Measurements from ENCODE around the gene SDR9C7.
"Not testable (repeated sequence)": the region's sequence is repeated elsewhere in the genome, so short reads cannot be mapped to it uniquely, and the experiment has no call there.

The SDR9C7 gene

DNA sequence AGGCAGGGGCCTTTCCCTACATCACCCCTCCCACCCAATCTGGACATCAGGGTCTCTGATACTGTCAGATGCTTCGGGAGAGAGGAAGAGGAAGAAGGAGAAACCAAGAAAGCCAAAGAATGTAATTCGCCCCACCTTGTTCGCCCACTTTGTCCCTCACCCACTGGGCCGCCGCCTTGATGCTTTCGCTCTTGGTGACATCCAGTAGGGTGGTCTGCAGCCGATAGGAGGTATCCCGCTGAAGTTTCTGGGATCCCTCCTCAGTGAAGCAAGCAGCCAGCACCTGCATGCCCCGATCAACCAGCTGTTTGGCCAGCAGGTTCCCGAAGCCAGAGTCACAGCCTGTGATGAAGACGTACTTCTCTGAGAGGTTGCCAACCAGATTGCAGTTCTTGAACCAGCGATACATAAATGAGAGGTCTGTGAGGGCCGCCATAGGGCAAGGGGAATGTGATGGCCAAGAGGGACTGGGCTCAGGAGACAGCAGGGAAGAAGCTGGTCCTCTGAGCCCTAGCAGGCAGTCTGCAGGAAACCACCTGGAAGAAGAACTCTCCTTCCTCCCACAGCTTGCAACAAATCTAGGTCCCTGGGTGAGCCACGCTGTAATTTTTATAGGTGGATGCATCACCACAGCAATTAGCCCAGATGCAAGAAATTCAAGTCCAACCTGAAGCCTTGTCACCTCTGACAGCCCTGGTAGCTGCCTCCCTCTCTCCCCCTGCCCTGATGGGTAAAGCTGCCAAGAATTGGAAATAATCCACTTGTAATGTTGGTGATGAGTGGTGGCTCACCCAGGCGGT lies at the start of gene SDR9C7:
TSS of gene SDR9C7 (minus strand) at position 583 of the 800 bp plus-strand sequence. CDS start at position 436, 147 bp downstream.
- DNase-seq: no peak

DNA sequence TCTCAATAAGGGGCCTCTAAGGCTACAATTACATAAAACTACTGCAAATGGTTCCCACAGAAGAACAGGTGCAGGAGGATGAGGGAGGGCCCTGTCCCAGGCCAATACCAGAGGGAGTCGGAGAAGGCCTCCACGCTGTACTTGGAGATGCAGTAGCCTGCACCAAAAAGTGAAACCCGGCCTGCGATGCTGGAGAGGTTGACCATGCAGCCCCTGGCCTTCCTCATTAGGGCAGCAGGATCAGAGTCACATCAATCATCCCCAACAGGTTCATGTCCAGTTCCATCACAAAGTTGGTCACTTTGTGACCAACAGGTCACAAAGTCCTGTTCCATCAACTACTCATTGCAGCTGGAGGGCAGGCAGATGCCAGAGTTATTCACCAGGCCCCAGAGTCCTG lies 49.2 kb upstream of the SDR9C7 start:
- DNase-seq: no peak

DNA sequence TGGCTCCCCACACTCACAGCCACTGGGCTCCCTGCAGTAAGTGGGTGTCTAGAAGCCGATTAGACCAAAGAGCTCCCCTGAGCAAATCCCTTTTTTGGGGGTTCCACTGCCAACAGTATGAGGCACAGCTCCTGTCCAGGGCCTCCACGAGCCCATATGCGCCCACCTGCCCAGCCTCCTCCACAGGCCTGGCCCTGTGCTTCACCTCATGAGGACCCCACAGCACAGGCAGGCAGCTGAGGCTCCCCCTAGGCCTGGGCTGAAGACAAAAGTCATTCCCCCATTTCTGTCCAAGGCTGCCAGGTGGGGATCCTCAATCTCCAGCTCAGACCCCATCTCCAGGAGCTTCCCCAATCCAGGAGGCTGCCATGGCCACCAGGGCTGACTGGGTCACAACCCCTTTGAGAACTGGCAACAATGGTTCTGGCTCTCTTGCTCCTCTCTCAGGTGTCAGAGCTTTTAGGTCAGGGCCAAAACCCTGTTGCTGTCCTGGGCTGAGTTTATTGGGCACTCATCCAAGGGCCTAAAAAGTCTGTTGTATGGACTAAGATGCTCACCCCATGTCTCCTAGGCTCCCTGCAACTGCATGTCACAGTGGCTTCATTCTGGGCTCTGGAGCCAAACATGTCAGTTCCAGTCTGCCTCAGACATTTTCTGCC lies 48.5 kb upstream of the SDR9C7 start:
- not testable (repeated sequence) for DNase-seq

DNA sequence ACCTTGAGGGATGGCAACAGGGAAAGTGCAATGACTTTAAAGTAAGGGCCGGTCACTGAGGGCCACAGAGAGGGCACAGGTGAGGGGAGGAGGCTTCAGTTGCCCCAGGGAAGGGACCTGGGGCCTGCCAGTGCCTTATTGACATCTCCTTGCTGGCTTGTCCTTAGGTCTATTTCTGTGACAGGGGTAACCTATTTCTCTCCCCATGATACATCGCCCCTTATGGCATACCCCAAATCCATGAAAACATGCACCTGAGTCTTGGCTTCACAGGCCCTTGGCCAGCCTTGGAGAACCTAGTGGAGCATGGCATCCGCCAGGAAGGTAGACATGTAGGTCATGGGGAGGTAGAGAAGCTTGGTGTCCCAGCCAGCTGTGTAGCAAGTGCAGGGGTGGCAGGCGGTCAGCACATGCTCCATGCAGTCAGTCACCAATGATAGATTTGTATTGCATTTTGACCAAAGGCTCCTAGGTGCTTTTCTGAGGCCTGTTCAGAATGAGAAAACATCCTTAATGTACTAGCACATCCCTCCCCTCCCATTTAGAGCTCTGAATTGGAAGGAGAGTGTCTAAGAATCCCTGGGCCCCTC lies 46.8 kb upstream of the SDR9C7 start:
- no peak for DNase-seq

DNA sequence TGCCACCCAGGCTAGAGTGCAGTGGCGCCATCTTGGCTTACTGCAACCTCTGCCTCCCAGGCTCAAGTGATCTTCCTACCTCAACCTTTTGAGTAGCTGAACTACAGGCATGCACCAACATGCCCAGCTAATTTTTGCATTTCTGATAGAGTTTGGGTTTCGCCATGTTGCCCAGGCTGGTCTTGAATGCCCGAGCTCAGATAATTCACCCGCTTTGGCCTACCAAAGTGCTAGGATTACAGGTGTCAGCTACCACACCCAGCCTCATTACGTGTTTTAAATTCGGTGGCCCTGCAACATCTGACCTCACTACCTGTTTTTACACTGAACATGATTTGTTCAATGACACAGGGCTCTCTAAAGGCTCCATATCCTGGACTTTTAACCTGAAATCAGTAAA lies 46.1 kb upstream of the SDR9C7 start:
- no peak for DNase-seq

DNA sequence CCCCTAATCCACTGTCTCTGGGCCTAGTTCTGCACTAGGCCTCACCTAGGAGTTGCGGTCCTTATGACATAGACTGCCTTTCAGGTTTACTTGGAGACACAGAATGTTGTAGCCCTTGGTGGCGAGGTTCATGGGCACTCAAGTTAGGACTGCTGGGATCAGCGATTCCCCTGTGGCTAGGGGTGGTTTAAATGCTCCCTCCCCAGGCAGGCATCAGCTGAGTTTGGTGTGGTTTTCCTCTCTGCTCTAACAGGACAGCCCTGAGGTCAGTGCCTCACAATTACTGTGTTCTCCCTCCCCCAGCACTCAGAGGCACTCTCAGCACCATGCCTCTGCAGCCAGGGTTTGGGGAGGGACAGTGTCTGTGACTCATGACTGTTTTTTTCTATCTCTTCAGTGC lies 45.4 kb upstream of the SDR9C7 start:
- DNase-seq: no peak

DNA sequence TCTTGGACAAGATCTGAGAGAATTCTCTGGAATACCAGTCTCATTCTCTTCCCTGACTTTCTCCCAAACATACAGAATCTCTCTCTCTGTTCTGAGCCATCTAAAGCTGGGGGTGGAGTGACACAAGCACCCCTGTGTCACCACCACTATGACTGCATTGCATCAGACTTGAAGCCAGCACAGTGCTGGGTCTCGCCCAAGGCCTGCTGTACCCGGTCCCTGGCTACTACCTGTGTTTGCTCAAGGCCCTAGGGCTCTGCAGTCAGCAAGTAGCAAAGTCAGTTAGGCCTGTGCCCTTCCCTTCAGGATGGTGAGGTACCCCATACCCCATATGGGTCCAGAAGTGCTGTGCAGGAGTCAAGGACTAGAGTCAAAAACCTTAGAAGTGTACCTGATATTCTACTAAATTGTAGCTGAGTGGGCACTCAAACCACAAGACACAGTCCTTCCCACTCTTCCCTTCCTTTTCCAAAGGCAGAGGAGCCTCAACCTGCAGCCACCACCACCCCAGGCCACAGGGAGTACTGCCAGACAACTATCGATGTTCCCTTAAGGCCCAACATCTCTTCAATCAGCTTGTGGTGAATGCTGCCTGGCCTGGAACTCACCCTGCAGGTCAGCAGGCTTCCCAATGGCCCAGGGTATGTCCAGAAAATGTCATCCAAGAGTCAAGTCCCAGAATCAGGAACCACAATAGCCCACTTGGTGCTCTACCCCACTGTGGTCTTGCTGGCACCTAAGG lies 44.4 kb upstream of the SDR9C7 start:
- no peak for DNase-seq

DNA sequence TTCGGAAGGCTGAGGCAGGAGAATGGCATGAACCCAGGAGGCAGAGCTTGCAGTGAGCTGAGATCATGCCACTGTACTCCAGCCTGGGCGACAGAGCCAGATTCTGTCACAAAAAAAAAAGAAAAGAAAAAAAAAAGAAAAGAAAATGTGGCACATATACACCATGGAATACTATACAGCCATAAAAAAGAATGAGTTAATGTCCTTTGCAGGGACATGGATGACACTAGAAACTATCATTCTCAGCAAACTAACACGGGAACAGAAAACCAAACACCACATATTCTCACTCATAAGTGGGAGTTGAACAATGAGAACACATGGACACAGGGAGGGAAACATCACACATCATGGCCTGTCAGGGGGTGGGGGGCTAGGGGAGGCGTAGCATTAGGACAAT lies 43.2 kb upstream of the SDR9C7 start:
- not testable (repeated sequence) for DNase-seq

DNA sequence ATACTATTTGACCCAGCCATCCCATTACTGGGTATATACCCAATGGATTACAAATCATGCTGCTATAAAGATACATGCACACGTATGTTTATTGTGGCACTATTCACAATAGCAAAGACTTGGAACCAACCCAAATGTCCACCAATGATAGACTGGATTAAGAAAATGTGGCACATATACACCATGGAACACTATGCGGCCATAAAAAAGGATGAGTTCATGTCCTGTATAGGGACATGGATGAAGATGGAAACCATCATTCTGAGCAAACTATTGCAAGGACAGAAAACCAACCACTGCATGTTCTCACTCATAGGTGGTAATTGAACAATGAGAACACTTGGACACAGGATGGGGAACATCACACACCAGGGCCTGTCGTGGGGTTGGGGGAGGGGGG lies 40.0 kb upstream of the SDR9C7 start:
- DNase-seq: not testable (repeated sequence)

DNA sequence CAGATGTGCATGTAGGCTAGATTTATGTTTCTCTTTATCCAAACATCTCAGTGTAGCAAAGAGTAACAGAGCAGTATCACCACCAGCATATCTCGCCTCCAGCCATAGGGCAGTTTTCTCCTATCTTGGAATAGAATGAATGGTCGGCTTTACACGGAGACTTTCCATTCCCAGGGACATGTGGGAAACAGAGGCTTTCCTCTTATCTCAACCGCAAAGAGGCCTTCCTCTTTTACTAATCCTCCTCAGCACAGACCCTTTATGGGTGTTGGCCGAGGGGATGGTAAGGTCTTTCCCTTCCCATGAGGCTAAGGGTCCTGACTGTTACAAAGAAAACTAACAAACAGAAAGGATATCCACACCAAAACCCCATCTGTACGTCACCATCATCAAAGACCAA lies 34.7 kb upstream of the SDR9C7 start:
- DNase-seq: not testable (repeated sequence)

DNA sequence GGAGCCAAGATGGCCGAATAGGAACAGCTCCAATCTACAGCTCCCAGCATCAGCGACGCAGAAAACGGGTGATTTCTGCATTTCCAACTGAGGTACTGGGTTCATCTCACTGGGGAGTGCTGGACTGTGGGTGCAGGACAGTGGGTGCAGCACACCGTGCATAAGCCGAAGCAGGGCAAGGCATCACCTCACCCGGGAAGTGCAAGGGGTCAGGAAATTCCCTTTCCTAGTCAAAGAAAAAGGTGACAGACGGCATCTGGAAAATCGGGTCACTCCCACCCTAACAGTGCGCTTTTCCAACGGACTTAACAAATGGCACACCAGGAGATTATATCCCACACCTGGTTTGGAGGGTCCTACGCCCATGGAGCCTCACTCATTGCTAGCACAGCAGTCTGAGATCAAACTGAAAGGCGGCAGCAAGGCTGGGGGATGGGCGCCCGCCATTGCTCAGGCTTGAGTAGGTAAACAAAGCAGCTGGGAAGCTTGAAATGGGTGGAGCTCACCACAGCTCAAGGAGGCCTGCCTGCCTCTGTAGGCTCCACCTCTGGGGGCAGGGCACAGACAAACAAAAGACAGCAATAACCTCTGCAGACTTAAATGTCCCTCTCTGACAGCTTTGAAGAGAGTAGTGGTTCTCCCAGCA lies 31.9 kb upstream of the SDR9C7 start:
- not testable (repeated sequence) for DNase-seq

DNA sequence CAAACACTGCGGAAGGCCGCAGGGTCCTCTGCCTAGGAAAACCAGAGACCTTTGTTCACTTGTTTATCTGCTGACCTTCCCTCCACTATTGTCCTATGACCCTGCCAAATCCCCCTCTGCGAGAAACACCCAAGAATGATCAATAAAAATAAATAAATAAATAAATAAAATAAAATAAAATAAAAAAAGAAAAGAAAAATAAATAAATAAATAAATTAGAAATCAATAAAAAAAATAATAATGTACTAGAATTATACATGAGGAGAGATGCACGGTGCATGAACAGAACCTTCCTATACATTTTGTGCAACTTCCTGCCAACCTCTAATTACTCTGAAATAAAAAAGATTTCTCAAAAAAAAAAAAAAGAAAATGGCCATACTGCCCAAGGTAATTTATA lies 30.9 kb upstream of the SDR9C7 start:
- DNase-seq: not testable (repeated sequence)

DNA sequence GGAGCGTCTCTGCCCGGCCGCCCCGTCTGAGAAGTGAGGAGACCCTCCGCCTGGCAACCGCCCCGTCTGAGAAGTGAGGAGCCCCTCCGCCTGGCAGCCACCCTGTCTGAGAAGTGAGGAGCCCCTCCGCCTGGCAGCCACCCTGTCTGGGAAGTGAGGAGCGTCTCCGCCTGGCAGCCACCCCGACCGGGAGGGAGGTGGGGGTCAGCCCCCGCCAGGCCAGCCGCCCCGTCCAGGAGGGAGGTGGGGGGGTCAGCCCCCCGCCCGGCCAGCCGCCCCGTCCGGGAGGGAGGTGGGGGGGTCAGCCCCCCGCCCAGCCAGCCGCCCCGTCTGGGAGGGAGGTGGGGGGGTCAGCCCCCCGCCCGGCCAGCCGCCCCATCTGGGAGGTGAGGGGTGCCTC lies 29.3 kb upstream of the SDR9C7 start:
- DNase-seq: not testable (repeated sequence)

DNA sequence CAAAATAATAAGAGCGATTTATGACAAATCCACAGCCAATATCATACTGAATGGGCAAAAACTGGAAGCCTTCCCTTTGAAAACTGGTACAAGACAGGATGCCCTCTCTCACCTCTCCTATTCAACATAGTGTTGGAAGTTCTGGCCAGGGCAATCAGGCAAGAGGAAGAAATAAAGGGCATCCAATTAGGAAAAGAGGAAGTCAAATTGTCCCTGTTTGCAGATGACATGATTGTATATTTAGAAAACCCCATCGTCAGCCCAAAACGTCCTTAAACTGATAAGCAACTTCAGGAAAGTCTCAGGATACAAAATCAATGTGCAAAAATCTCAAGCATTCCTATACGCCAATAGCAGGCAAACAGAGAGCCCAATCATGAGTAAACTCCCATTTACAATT lies 28.0 kb upstream of the SDR9C7 start:
- not testable (repeated sequence) for DNase-seq

DNA sequence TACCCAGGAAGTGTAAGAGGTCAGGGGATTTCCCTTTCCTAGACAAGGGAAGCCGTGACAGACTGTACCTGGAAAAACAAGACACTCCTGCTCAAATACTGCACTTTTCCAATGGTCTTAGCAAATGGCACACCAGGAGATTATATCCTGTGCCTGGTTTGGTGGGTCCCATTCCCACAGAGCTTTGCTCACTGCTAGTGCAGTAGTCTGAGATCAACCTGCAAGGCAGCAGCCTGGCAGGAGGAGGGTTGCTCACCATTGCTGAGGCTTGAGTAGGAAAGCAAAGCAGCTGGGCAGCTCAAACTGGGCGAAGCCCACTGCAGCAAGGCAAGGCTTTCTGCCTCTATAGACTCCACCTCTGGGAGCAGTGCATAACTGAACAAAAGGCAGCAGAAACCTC lies 24.2 kb upstream of the SDR9C7 start:
- DNase-seq: no peak

DNA sequence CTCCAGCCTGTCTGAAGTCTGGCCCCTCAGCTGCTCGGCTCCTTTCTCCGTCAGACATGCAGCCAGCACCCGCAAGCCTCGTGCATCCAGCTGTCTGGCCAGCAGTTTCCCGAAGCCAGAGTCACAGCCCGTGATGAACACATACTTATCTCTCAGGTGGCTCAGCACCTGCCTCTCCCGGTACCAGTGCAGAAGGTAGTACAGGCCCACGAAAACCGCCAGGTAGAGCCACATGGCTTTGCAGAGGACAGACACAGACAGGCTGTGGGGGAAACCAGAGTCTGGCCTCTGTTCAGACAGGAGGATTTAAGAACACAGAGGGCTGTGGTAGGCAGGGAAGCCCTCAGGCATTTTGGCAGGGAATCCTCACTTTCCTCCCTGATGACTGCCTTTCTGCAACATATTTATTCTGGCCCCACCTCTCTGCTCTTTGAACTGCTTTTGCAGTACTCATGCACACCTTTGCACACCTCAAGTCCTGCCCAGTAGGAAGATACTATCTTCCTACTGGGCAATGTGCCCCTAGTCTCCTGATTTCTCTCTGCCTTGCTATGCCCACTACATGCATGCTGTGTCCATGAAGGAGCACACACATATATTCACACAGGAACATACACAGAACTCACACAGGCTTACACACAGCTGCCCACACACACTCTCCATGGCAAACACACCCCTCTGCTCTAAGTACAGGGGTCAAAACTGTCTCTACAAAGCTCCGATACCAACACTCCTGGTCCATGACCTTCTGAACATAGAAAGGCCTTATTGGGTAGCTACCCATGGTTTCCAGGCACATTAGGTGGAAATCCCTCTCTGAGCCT lies 23.2 kb upstream of the SDR9C7 start, which contains the start of gene RDH16:
TSS of gene RDH16 (minus strand) at position 380 of the 824 bp plus-strand sequence. CDS start at position 234, 146 bp downstream.
- DNase-seq: no peak

DNA sequence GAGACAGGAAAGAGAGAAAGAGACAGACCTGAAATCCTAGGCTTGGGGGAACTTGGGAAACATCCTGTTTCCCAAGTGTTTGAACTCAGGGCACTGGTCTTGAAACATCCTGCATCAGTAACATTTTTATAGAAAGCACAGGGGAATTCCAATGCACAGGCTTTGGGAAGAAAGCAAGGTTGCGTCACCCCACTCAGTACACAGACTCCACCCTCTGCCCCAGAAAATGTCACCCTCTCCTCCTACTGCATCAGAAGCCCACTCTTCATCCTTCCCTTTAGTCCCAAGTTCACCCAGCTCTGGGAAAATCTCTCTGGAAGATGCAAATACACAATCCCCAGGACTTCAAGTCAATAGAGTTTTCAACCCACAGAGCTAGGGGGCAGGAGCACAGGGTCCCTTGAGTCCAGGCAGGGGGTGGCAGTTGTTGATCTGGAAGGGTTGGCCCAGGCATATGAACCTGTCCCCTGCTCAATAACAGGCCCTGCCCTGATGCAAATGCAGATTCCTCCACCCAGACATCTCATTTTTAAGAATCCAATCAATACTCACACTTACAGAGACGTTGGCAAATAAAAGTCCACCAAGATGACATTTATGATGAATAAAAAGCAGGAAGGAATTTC lies 21.5 kb upstream of the SDR9C7 start:
- DNase-seq: no peak

DNA sequence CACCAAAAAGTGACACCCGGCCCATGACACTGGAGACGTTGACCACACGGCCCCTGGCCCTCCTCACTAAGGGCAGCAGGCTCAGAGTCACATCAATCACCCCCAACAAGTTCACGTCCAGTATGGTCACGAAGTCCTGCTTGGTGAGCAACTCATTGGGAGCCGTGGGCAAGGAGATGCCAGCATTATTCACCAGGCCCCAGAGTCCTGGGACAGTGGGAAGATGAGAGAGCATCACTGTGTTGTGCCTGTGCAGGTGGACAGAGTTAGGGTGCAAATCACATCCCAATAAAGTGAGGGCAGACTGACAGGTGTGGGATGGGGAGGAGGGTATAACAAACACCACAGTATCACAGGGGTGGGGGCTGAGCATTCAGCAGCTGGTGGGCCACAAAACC lies 20.7 kb upstream of the SDR9C7 start:
- no peak for DNase-seq

DNA sequence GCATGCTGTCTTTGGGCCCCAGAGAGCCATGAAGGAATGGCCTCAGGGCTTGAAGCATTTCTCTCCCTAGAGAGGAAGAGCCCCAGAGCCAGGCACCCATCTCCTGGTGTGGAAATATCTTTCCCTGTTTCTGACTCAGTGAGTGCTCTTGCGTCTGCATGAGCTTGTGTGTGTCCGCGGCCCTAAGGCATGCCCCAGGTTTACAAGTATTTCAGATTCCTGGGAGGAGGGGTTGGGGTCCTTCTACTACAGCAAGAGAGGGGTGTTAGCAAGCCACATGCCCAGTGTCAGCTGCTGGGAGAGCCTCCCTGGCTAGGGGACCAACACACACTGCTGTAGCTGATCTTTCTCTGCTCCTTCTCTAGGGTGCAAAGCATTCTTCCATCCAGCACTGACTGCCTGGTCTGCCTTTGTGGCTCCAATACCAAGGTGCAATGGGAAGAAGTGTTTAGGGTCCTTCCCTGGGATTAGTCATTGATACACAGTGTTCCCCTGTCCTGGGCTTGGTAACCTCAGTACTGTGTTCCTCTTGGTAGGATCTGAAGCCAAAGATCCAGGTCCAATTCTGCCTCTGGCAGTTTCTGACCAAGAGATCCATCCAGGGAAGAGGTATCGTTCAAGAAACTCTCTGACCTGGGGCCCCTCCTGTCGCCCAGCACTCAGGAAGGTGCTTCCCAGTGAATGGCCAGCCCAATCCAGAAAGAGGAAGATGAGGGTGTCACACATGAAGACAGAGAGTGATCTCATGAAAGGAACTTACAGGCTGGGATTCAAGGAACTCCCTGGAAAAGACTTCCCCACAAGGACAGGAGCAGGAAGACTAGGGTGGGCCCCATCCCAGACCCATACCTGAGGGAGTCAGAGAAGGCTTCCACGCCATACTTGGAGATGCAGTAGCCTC lies 20.1 kb upstream of the SDR9C7 start:
- no peak for DNase-seq

DNA sequence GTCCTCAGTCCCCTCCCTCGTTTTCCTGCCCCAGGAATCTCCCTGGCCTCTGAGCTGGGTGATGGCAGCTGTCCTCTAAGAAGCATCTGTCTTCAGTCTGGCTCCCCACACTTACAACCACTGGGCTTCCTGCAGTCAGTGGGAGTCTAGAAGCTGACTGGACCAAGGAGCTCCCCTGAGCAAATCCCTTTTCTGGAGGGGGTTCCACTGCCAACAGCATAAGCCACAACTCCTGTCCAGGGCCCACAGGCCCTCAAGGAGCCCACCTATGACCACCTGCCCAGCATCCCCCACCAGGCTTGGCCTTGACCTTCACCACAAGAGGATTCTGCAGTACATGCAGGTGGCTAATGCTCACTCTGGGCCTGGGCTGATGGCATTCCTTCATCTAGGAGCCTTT lies 19.1 kb upstream of the SDR9C7 start:
- no peak for DNase-seq

Data from cerebellar nuclear complex (tissue), 1 donor.